ENCODE measurements around the gene TSC2. TPM values are rescaled to one million over a fixed set of nuclear protein-coding genes. Genes with fewer than 3 reads are reported as not detected.

Gene TSC2
- total and polyA plus RNA-seq, 2 donors (not counting 3 experiments of a cell fraction or from before 2014, with no cell fraction given) = 87.9 to 144 TPM

DNA sequence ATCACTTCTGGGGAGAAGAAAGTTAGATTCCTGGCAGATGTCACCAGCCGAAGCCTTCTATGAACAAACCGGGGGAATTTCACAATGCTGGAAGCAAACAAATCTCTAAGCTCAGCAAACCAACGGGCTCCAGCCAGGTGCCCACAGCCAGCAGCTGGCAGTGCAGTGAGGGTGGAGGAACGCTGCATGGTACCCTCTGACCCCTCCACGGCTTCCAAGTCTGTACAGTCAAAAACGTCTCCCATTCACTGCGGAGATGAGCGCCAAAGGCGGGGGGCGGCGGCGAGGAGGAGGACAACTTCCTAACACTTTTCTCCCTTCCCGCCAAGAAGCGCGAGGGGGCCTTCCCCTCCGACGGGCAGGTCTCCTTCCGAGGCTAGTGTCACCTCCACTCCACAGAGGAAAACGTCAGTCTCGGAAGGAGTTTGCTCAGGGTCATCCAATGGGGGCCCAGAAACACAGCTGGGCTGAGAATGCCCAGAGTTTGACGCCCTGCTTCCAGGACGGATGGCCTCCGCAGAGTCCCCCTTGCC is 39.1 kb upstream of the TSC2 start:
- ChIA-PET CTCF (interaction anchor here (1.4 to 2.7 kb wide), 3 partner anchors 14 to 147 kb away, joined by 3 to 28 read pairs (median 10); partner anchors contain the start of gene TRAF7), POLR2A (interaction anchor here (0.6 to 1.0 kb wide), 2 partner anchors 14 to 138 kb away, joined by 3 to 4 read pairs; no protein-coding TSS in a partner anchor)
- no peaks in the 10 kb centered on the region for H3K36me3 ChIP-seq (ENCODE audit: control insufficient read depth in 2 of 2, extremely low read depth in 1 of 2, insufficient read depth in 2 of 2, low read length in 2 of 2)
- H3K9ac ChIP-seq (replicated peaks; ENCODE audit: extremely low read depth, insufficient read depth, low read length) = peak overlapping the region; percentile 89
- no peaks in the 10 kb centered on the region for H3K9me1 ChIP-seq (replicated peaks; ENCODE audit: control insufficient read depth, extremely low read depth, insufficient read depth, low read length)
- no peaks in the 10 kb centered on the region for H3K27me3 ChIP-seq (ENCODE audit: control insufficient read depth in 2 of 2, insufficient read depth in 2 of 2, low read length in 2 of 2)
- TF ChIP-seq JUN (IDR thresholded peaks at IDR 0.05; ENCODE audit: borderline replicate concordance, insufficient read depth, insufficient read length, low read depth) (no peak), FOS (IDR thresholded peaks at IDR 0.05; ENCODE audit: borderline replicate concordance, insufficient read depth, low read length) (no peak), MYC (IDR thresholded peaks at IDR 0.05; ENCODE audit: low read depth, low read length) (no peak), GATA2 (IDR thresholded peaks at IDR 0.05; ENCODE audit: insufficient read depth, insufficient read length, low read depth, low read length) (no peak), EZH2 (IDR thresholded peaks at IDR 0.05; ENCODE audit: borderline replicate concordance, low read depth, low read length, severe bottlenecking) (no peak), POLR2A (IDR thresholded peaks at IDR 0.05; ENCODE audit: low read depth, low read length) (no peak), CTCF (IDR thresholded peaks at IDR 0.05; ENCODE audit: extremely low read depth in 1 of 2, insufficient read depth in 1 of 2, low read depth in 1 of 2, low read length in 2 of 2) (no peak), POLR2AphosphoS5 (IDR thresholded peaks at IDR 0.05; ENCODE audit: insufficient read depth, low read depth, low read length) (no peak)
- TF ChIP-seq, protein P1, sequence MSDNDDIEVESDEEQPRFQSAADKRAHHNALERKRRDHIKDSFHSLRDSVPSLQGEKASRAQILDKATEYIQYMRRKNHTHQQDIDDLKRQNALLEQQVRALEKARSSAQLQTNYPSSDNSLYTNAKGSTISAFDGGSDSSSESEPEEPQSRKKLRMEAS (IDR thresholded peaks at IDR 0.05; ENCODE audit: insufficient read depth, insufficient read length) = no peak
- H3K4me2 ChIP-seq (ENCODE audit: insufficient read depth, low read length) = peak overlapping the region; percentile 92
- no peaks in the 10 kb centered on the region for H4K20me1 ChIP-seq (replicated peaks; ENCODE audit: control insufficient read depth, extremely low read depth, insufficient read depth, low read length)
- H2AFZ ChIP-seq (ENCODE audit: low read depth, low read length) = no peak overlapping the region
- peak overlapping the region; percentile 71 to 76 (median 72) for H3K4me3 ChIP-seq (replicated peaks in 1 of 3; ENCODE audit: insufficient read depth in 1 of 3, low read depth in 1 of 3, low read length in 3 of 3)
- no peaks in the 10 kb centered on the region for H3K9me3 ChIP-seq (replicated peaks; ENCODE audit: control insufficient read depth, insufficient read depth, low read length)
- BruUV-seq (replicated peaks) = no TSS peak
- dilution Hi-C loops (cut with MboI; ENCODE audit: extremely low pct_ligation_motif_present, low sequenced_read_pairs) = no loop called here
- H3K27ac ChIP-seq (ENCODE audit: insufficient read depth, low read depth, low read length) = peak overlapping the region; percentile 82
- peak; percentile 36 for DNase-seq (ENCODE audit: low read depth, low spot score)
- intact Hi-C loops (cut with micrococcal nuclease) = loop anchor here (1.0 to 2.0 kb wide), 2 partner anchors 44 to 147 kb away; partner anchors contain the start of genes RPS2 and TRAF7
- FAIRE-seq = peak; percentile 56
- peaks cover 48% of the 10 kb centered on the region for H3K4me1 ChIP-seq (ENCODE audit: control insufficient read depth, extremely low read depth, insufficient read depth, low read length)
- peaks cover 60% of the 10 kb centered on the region for H3K79me2 ChIP-seq (ENCODE audit: control insufficient read depth, insufficient read depth, low read length)

All from endothelial cell of umbilical vein (primary cell).